NCI-H2196 treated with DMSO at 0.1 percent for 48 hours (cell line): ENCODE results near the gene AFG3L2.

Experiments used
- DNase-seq: peaks from one replicate; lab custom pipeline; 2025; ENCODE audit not compliant: unreplicated experiment; lab: John Stamatoyannopoulos, UW

AFG3L2 gene

DNA sequence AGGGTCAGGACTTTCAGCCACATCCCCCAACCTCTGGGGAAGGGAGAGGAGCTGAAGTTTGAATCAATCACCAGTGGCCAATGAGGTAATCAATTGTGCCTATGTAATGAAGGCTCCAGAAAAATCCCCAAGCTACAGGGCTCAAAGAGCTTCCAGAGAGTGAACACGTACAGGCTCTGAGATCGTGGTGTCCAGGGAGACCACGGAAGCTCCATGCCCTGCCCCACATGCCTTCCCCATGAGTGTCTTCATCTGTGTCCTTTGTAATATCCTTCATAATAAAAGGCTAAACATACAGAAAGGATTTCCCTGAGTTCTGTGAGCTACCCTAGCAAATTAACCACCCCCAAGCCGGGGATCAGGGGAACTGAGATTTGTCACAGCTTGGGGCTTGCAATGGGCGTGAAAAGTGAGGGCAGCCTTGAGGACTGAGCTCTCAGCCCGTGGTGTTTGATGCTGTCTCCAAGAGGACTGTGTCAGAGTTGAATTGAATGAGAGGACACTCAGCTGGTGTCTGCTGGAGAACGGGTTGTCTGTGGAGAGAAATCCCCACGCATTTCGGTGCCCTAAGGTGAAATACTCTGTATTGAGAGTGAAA lies 94.5 kb downstream of the AFG3L2 start:
- no peak for DNase-seq

DNA sequence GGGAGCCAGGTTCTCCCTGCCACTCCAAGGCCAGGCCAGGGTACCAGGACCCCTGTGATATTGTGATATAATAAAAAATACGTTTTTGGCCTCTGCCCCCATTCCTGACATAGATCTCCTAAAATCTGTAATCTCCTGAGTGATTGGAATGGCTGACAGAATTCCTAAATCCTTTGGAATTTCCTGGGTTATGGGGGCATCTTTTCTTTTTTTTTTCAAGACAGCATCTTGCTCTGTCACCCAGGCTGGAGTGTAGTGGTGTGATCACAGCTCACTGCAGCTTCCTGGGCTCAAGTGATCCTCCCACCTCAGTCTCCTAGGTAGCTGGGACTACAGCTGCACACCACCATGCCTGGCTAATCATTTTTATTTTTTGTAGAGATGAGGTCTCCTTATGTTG lies 95.2 kb downstream of the AFG3L2 start:
- DNase-seq, result no peak

DNA sequence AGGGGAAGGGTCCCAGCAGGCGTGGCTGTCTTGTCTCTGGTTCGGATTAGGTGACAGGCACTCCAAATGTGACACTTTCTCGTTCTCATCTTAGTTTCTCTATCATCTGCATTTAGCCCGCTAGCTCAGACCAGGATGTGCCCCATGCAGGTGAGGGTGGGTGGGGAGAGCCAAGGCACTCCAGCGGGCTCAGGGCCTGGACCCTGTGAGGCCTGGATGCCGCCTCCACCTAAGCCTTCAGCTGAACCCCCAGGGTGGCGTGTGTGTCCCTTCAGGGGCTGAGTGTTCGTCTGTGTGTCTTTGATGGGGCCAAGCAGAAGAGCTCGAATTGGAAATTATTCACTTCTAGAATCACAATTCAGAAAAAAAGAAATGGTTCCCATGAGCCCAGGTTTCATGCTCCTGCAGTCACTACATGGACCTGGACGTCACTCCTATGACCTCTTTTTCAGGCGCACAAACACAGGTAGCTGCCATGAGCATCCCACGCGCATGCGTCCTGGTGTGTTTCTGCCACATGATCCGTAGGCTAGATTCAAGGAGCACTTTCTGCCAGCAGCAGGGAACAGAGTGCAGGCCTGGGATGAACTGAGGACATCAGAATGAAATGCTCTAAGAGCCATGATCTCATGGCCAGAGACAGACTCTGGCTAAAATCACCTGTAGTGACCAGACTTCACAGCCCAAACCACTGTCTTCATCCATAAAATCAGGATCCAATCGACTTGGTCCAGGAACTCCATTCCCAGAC lies 97.1 kb downstream of the AFG3L2 start:
- no peak for DNase-seq
